ENCODE measurements around the gene APBA1.

APBA1 gene

GRCh38 chr9:69671879-69672595 lies at the start of gene APBA1:
Gene APBA1 (minus strand): TSS chr9:69672371.
- DNase-seq (ENCODE audit: low spot score), result peak; percentile 36

GRCh38 chr9:69719983-69720382 lies 47.8 kb upstream of the APBA1 start:
- DNase-seq (ENCODE audit: low spot score), result no peak

- no peak for DNase-seq (ENCODE audit: low spot score)
These were observed 47.2 kb upstream of the APBA1 start for GRCh38 chr9:69719367-69719766.

- DNase-seq (ENCODE audit: low spot score), result no peak
These were observed 46.0 kb upstream of the APBA1 start for GRCh38 chr9:69718218-69718617.

- no peak for DNase-seq (ENCODE audit: low spot score)
These were observed 43.7 kb upstream of the APBA1 start for GRCh38 chr9:69715825-69716224.

- DNase-seq (ENCODE audit: low spot score), result no peak
These were observed 42.9 kb upstream of the APBA1 start for GRCh38 chr9:69715096-69715495.

GRCh38 chr9:69697475-69697874 lies 25.3 kb upstream of the APBA1 start:
- no peak for DNase-seq (ENCODE audit: low spot score)

GRCh38 chr9:69696802-69697201 lies 24.6 kb upstream of the APBA1 start:
- DNase-seq (ENCODE audit: low spot score), result no peak

- no peak for DNase-seq (ENCODE audit: low spot score)
These were observed 17.9 kb upstream of the APBA1 start for GRCh38 chr9:69689991-69690538.

- no peak for DNase-seq (ENCODE audit: low spot score)
These were observed 11.8 kb upstream of the APBA1 start for GRCh38 chr9:69683927-69684326.

- no peak for DNase-seq (ENCODE audit: low spot score)
These were observed 6.8 kb upstream of the APBA1 start for GRCh38 chr9:69678843-69679538.

GRCh38 chr9:69677931-69678330 lies 5.8 kb upstream of the APBA1 start:
- no peak for DNase-seq (ENCODE audit: low spot score)

- no peak for DNase-seq (ENCODE audit: low spot score)
These were observed 3.4 kb upstream of the APBA1 start for GRCh38 chr9:69675563-69675962.

GRCh38 chr9:69674716-69675438 lies 2.7 kb upstream of the APBA1 start:
- DNase-seq (ENCODE audit: low spot score), result no peak

- no peak for DNase-seq (ENCODE audit: low spot score)
These were observed 2.0 kb upstream of the APBA1 start for GRCh38 chr9:69674112-69674685.

GRCh38 chr9:69673311-69673640 lies 1.1 kb upstream of the APBA1 start:
- no peak for DNase-seq (ENCODE audit: low spot score)

- peak; percentile 71 for DNase-seq (ENCODE audit: low spot score)
These were observed 582 bp upstream of the APBA1 start for GRCh38 chr9:69672596-69673310.

- no peak for DNase-seq (ENCODE audit: low spot score)
These were observed 776 bp downstream of the APBA1 start for GRCh38 chr9:69671311-69671878.

- no peak for DNase-seq (ENCODE audit: low spot score)
These were observed 4.9 kb downstream of the APBA1 start for GRCh38 chr9:69667306-69667705.

GRCh38 chr9:69660304-69660703 lies 11.9 kb downstream of the APBA1 start:
- DNase-seq (ENCODE audit: low spot score), result no peak

- DNase-seq (ENCODE audit: low spot score), result no peak
These were observed 13.0 kb downstream of the APBA1 start for GRCh38 chr9:69658987-69659675.
